ENCODE results near the gene MYRIP.

- TF ChIP-seq CTCF (IDR thresholded peaks at IDR 0.05): no peak
- no peak for TF ChIP-seq POLR2A (IDR thresholded peaks at IDR 0.05)
- no peak for TF ChIP-seq POLR2AphosphoS5 (IDR thresholded peaks at IDR 0.05)
Measured at GRCh38 chr3:40054568-40055222, 245.3 kb downstream of the MYRIP start.
